Esophagus muscularis mucosa (tissue), 4 donors: ENCODE results near the gene PAK5.

ENCODE experiments used
- CTCF ChIP-seq, 3 experiments: fragments of 200-600 bp in 2 of 3; fragments of 450-650 bp in 1 of 3; sonication (generic) in 2 of 3; IDR thresholded peaks; one replicate each; pipeline ENCODE4 v1.5.1; 2017 to 2019; ENCODE audit warnings: antibody characterized with exemption in 3 of 3, mild to moderate bottlenecking in 2 of 3, moderate library complexity in 1 of 3
- EP300 ChIP-seq: sonication (generic); formaldehyde crosslinking; IDR thresholded peaks from one replicate; pipeline ENCODE4 v1.6.1; 2017; ENCODE audit warnings: antibody characterized with exemption
- POLR2A ChIP-seq: fragments of 450-650 bp; IDR thresholded peaks from one replicate; pipeline ENCODE4 v1.6.1; 2017; ENCODE audit warnings: antibody characterized with exemption, moderate library complexity, mild to moderate bottlenecking, low read depth
- POLR2AphosphoS5 ChIP-seq, 2 donors: sonication (generic); formaldehyde crosslinking; IDR thresholded peaks; one replicate each; pipeline ENCODE4 v1.6.1; 2017; ENCODE audit warnings: antibody characterized with exemption in 2 of 2

DNA sequence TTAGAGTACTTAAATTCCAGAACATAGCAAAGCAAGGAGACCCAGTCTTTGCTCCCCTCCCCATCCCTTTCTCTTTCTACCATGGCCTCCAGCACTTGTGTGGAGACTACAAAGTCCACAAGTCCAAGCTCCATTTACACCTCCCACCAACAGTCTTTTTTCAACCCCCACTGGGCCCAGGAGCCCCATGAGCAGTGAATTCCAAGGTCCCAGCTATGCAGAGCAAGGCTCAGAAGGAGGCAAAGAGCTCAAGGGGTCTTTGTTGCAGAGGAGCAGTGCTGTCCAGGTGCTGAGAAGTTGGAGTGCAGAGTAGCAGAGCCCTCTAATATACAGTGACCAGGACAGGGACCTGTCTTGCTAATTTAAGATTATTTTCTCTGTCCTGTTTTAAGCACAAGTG, 9.0 kb downstream of the PAK5 start:
- TF ChIP-seq POLR2A (no peak), CTCF (IDR thresholded peaks at IDR 0.05) (no peak), EP300 (no peak), POLR2AphosphoS5 (IDR thresholded peaks at IDR 0.05) (no peak)
